KOPT-K1 (cell line): ENCODE results near the gene ADAMTS10.
"Not testable (repeated sequence)": the region's sequence is repeated elsewhere in the genome, so short reads cannot be mapped to it uniquely, and the experiment has no call there.

Experiments
- H3K27ac ChIP-seq: fragments of 200-600 bp; sonication (generic); 2 replicates; pipeline ENCODE4 v1.5.1; 2016; ENCODE audit warnings: antibody characterized with exemption, mild to moderate bottlenecking, low read depth, low read length; ENCODE audit not compliant: poor library complexity, severe bottlenecking
- H3K36me3 ChIP-seq: fragments of 200-600 bp; sonication (generic); 2 replicates; pipeline ENCODE4 v1.5.1; 2017; ENCODE audit warnings: antibody characterized with exemption, mild to moderate bottlenecking, low read length, moderate library complexity; ENCODE audit not compliant: insufficient read depth
- H3K9me3 ChIP-seq: fragments of 200-600 bp; sonication (generic); 2 replicates; pipeline ENCODE4 v1.5.1; 2017; ENCODE audit warnings: antibody characterized with exemption, low read length, mild to moderate bottlenecking; ENCODE audit not compliant: insufficient read depth, poor library complexity, severe bottlenecking

The ADAMTS10 gene

GRCh38 chr19:8589177-8589714, 21.3 kb downstream of the ADAMTS10 start:
- H3K27ac ChIP-seq, result no peak overlapping the region
- H3K9me3 ChIP-seq, result peaks cover 13% of the 10 kb centered on the region
- H3K36me3 ChIP-seq, result peaks cover 15% of the 10 kb centered on the region

- Histone ChIP-seq H3K36me3 (peaks cover 9% of the 10 kb centered on the region; the same call in 1 of the 2 replicates), H3K27ac (no peak overlapping the region), H3K9me3 (no peaks in the 10 kb centered on the region)
Measured at GRCh38 chr19:8585894-8586750, 24.4 kb downstream of the ADAMTS10 start.

GRCh38 chr19:8584965-8585893, 25.3 kb downstream of the ADAMTS10 start:
- Histone ChIP-seq H3K27ac (no peak overlapping the region), H3K9me3 (no peaks in the 10 kb centered on the region), H3K36me3 (peaks cover 9% of the 10 kb centered on the region; the same call in 1 of the 2 replicates)

- no peaks in the 10 kb centered on the region for H3K9me3 ChIP-seq
Measured at GRCh38 chr19:8580710-8581281, 29.7 kb downstream of the ADAMTS10 start.

GRCh38 chr19:8578642-8579265, 31.8 kb downstream of the ADAMTS10 start:
- Histone ChIP-seq H3K27ac (no peak overlapping the region), H3K36me3 (no peaks in the 10 kb centered on the region), H3K9me3 (no peaks in the 10 kb centered on the region)

More at GRCh38 chr19:8580710-8581281, 29.7 kb downstream of the ADAMTS10 start:
- Histone ChIP-seq H3K36me3 (peaks cover 2% of the 10 kb centered on the region; the same call in 1 of the 2 replicates), H3K27ac (no peak overlapping the region)

GRCh38 chr19:8577741-8578140, 32.8 kb downstream of the ADAMTS10 start:
- no peaks in the 10 kb centered on the region for H3K36me3 ChIP-seq
- H3K9me3 ChIP-seq, result no peaks in the 10 kb centered on the region
- H3K27ac ChIP-seq, result peak overlapping the region; percentile 19

GRCh38 chr19:8577247-8577646, 33.3 kb downstream of the ADAMTS10 start, which contains the start of gene MYO1F:
MYO1F (minus strand) TSS chr19:8577442; CDS start chr19:8577309, 133 bp downstream.
- H3K9me3 ChIP-seq, result no peaks in the 10 kb centered on the region
- H3K27ac ChIP-seq, result peak within 1 kb of the TSS; percentile 19
- no peaks in the 10 kb centered on the region for H3K36me3 ChIP-seq

- Histone ChIP-seq H3K36me3 (no peaks in the 10 kb centered on the region), H3K9me3 (no peaks in the 10 kb centered on the region), H3K27ac (peak overlapping the region; percentile 5)
Measured at GRCh38 chr19:8576273-8576993, 34.1 kb downstream of the ADAMTS10 start.

GRCh38 chr19:8575467-8575997, 35.0 kb downstream of the ADAMTS10 start:
- H3K27ac ChIP-seq, result no peak overlapping the region
- no peaks in the 10 kb centered on the region for H3K36me3 ChIP-seq
- no peaks in the 10 kb centered on the region for H3K9me3 ChIP-seq

- H3K27ac ChIP-seq, H3K9me3 ChIP-seq, H3K36me3 ChIP-seq: not testable (repeated sequence)
Measured at GRCh38 chr19:8574619-8574922, 35.9 kb downstream of the ADAMTS10 start.

- Histone ChIP-seq H3K9me3 (no peaks in the 10 kb centered on the region), H3K27ac (no peak overlapping the region)
Measured at GRCh38 chr19:8573316-8573715, 37.2 kb downstream of the ADAMTS10 start.

GRCh38 chr19:8571006-8571411, 39.5 kb downstream of the ADAMTS10 start:
- Histone ChIP-seq H3K27ac (peak overlapping the region; percentile 87), H3K36me3 (no peaks in the 10 kb centered on the region), H3K9me3 (no peaks in the 10 kb centered on the region)

More at GRCh38 chr19:8573316-8573715, 37.2 kb downstream of the ADAMTS10 start:
- H3K36me3 ChIP-seq, result no peaks in the 10 kb centered on the region

- Histone ChIP-seq H3K9me3 (no peaks in the 10 kb centered on the region), H3K36me3 (no peaks in the 10 kb centered on the region), H3K27ac (peak overlapping the region; percentile 87)
Measured at GRCh38 chr19:8569066-8569771, 41.3 kb downstream of the ADAMTS10 start.
